Measurements from ENCODE around the gene GDF15. TPM values are rescaled to one million over a fixed set of nuclear protein-coding genes. Genes with fewer than 3 reads are reported as not detected.

Gene GDF15
- total and polyA plus RNA-seq, 8 donors: 28.1 to 277 (median 43.5) TPM

GRCh38 chr19:18426416-18426767, 40.4 kb downstream of the GDF15 start:
- H3K9me3 ChIP-seq: no peaks in the 10 kb centered on the region
- intact Hi-C loops (cut with DNase I): no loop called here
- no peaks in the 10 kb centered on the region for H3K36me3 ChIP-seq
- no peak for FAIRE-seq
- 84 to 88% methylated on average over 8 of the region's 8 CpGs for WGBS, 2 donors
- TF ChIP-seq, protein P1, sequence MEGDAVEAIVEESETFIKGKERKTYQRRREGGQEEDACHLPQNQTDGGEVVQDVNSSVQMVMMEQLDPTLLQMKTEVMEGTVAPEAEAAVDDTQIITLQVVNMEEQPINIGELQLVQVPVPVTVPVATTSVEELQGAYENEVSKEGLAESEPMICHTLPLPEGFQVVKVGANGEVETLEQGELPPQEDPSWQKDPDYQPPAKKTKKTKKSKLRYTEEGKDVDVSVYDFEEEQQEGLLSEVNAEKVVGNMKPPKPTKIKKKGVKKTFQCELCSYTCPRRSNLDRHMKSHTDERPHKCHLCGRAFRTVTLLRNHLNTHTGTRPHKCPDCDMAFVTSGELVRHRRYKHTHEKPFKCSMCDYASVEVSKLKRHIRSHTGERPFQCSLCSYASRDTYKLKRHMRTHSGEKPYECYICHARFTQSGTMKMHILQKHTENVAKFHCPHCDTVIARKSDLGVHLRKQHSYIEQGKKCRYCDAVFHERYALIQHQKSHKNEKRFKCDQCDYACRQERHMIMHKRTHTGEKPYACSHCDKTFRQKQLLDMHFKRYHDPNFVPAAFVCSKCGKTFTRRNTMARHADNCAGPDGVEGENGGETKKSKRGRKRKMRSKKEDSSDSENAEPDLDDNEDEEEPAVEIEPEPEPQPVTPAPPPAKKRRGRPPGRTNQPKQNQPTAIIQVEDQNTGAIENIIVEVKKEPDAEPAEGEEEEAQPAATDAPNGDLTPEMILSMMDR (IDR thresholded peaks at IDR 0.05): no peak
- no peaks in the 10 kb centered on the region for H3K27me3 ChIP-seq
- no peak overlapping the region for H3K27ac ChIP-seq
- no peaks in the 10 kb centered on the region for H3K4me1 ChIP-seq
- peak in 1 of 6 donors; percentile 68 for DNase-seq
- no peak for ATAC-seq
- no peak overlapping the region for H3K4me3 ChIP-seq

DNA sequence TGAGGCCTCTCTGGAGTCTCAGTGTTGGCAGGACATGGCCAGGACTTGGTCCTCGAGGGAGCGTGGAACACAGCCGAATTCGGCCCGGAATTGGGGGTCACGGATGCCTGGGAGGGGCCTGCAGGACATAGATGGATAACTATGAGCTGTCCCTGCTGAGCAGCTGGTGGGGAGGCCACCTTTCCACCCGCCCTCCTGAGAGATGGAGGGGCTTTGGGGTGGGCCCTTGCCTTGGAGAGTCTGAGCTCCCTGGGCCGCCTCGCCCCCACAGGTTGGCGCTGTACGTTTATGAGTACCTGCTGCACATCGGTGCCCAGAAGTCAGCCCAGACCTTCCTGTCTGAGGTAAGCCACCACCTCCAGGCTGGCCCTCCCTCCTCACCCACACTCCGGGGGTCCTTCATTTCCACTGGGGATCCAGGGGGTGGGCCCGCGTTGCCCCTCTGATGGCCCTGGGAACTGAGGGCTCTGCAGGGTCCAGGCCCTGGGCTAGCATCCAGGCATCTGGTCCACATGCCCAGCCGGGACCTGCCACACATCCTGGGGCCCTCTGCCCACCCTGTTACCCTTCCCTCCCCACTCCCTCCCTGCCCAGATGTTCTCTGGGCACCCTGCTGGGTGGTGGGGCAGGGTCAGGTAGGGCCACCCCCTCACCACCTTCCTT, 41.3 kb downstream of the GDF15 start:
- no peaks in the 10 kb centered on the region for H3K27me3 ChIP-seq
- TF ChIP-seq, protein P1 (IDR thresholded peaks at IDR 0.05): no peak
- H3K9me3 ChIP-seq: no peaks in the 10 kb centered on the region
- ATAC-seq: no peak
- FAIRE-seq: no peak
- peak in 1 of 6 donors; percentile 71 for DNase-seq
- WGBS, 2 donors: 74 to 77% methylated on average over 12 to 16 of the region's 16 CpGs
- intact Hi-C loops (cut with DNase I): no loop called here
- H3K4me3 ChIP-seq: no peak overlapping the region
- H3K4me1 ChIP-seq: no peaks in the 10 kb centered on the region
- H3K27ac ChIP-seq: no peak overlapping the region
- H3K36me3 ChIP-seq: no peaks in the 10 kb centered on the region

DNA sequence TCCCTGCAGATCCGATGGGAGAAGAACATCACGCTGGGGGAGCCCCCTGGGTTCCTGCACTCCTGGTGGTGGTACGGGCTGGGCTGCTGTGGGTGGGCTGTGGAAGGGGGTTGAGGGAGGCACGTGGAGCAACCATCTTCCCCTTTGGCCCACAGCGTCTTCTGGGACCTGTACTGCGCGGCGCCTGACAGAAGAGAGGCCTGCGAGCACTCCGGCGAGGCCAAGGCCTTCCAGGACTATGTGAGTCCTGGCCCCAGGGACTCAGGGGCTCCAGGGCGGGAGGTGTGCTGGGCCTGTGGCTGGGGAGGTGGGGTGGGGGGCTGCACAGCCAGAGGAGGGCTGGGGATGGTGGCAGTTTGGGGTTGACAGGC, 41.8 kb downstream of the GDF15 start:
- TF ChIP-seq, protein P1 (IDR thresholded peaks at IDR 0.05): no peak
- Histone ChIP-seq H3K36me3 (no peaks in the 10 kb centered on the region), H3K4me3 (no peak overlapping the region), H3K9me3 (no peaks in the 10 kb centered on the region), H3K27ac (no peak overlapping the region), H3K27me3 (no peaks in the 10 kb centered on the region), H3K4me1 (no peaks in the 10 kb centered on the region)
- DNase-seq (peak in 1 of 6 donors; percentile 55), ATAC-seq (no peak), FAIRE-seq (no peak)
- 89 to 94% methylated on average over 11 to 12 of the region's 12 CpGs for WGBS, 2 donors
- intact Hi-C loops (cut with DNase I): no loop called here

- 81 to 85% methylated on average over 15 to 17 of the region's 17 CpGs for WGBS, 2 donors
- TF ChIP-seq, protein P1 (IDR thresholded peaks at IDR 0.05): no peak
Measured at GRCh38 chr19:18428173-18428786, 42.3 kb downstream of the GDF15 start.

More at GRCh38 chr19:18428173-18428786, 42.3 kb downstream of the GDF15 start:
- FAIRE-seq: no peak
- H3K27ac ChIP-seq: peak overlapping the region in 2 of 4 donors; percentile 41 to 66
- peak in 1 of 6 donors; percentile 59 for DNase-seq
- intact Hi-C loops (cut with DNase I): no loop called here
- ATAC-seq: no peak
- H3K4me3 ChIP-seq: no peak overlapping the region
- H3K9me3 ChIP-seq: no peaks in the 10 kb centered on the region
- H3K4me1 ChIP-seq: no peaks in the 10 kb centered on the region
- H3K27me3 ChIP-seq: no peaks in the 10 kb centered on the region
- no peaks in the 10 kb centered on the region for H3K36me3 ChIP-seq
